Iris pigment epithelial cell (primary cell): Measurements from ENCODE around the gene C3orf20.

Source experiments
- DNase-seq: peaks from one replicate; pipeline ENCODE4 v3.0.0-alpha.2; 2011; ENCODE audit warnings: low read depth

The C3orf20 gene

DNA sequence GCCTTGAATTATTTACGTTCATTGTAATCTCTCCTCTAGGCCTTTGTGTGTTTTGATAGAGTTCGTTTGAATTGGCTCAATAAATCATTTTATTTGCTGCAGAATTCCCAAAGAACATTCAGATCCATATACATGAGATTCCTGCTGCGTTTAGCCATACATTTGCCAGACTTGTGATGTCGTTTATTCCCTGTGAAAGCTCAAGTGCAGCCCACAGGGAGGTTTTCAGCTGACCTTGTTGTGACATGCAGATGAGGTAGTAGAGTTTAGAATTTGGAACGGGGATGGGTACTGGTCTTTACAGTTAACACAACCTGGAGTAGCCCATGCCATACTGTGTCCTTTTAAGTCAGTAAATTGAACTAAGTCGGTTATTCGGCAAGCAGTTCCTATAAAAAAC lies at the start of gene C3orf20:
C3orf20 (plus strand) TSS at position 301 of the 400 bp plus-strand sequence. CDS start 7,573 bp downstream, outside the sequence.
- no peak for DNase-seq

DNA sequence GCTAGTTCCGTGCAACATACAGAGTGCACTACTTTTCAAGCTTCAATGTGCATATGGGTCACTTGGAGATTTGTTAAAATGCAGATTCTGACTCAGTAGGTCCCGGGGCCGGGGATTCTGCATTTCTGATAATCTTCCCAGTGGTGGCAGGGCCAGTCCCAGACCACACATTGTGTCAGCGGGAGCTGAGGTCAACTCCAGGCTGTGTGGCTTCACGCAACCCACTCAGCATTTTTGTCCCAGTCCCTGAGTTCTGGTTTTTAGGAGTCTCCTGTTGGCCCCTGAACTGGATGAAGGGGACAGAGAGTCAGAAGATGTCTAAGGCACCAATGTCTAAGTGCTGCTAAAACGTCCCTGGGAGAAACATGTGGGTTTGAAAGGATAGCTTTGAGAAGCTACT lies 49.5 kb upstream of the C3orf20 start:
- DNase-seq = no peak

DNA sequence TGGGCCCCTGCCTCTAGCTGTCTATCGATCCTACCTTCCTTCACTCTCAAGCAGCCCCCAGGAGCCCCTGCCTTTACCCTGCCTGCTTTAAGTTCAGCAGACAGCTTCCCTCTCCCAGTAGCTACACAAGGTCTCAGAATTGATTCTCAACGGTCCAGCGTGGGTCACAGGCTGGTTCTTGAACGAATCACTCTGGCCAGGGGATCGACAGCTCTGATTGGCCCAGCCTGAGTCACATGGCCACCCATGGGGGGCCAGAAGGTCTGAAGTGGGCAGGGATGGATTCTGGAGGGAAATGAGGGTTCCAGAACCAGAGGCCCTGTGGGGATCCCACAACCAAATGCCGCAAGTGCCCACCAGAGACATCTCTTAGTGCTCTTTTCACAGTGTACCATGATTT lies 47.1 kb upstream of the C3orf20 start:
- no peak for DNase-seq

DNA sequence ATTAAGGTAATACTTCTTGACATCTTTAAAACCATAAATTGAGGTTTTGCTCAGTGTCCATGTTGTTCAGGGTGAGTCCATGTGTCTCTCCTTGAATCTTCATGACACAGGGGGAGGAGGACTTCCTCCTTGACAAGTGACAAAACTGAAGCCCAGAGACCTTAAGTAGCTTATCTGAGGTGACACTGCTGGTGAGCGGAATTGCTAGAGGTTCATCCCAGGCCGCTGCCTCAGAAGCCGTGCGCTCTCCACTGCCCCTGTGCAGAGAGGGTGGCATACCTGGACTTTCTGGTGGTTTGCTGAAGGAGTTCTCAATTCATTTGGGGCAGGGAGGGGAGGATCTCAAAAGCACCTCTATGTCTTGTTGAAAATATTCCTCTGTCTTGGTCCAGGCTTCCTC lies 46.5 kb upstream of the C3orf20 start:
- DNase-seq = no peak

DNA sequence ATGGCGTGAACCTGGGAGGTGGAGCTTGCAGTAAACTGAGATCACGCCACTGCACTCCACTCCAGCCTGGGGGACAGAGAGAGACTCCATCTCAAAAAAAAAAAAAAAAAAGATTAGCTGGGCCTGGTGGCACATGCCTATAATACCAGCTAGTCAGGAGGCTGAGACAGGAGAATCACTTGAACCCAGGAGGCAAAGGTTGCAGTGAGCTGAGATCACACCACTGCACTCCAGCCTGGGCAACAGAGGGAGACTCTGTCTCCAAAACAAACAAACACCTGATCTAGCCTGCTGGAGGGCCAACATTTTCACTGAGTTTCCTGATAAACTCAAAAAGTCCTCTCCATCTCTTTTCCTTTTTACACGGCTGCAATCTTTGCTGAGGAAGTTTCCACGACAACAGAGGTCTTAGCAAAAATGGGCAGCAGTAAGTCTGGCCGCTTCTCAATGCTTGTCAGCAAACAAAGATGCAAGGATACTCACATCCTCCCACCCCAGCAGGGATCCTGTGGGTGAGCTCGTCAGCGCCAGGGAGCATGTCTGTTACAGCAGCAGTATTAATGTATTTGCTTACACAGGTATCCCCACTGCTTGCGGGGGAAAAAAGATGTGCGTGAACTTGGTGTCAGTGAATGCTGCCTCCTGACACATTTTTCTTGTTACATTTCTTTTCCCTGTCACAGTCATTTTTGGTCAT lies 44.4 kb upstream of the C3orf20 start:
- no peak for DNase-seq

DNA sequence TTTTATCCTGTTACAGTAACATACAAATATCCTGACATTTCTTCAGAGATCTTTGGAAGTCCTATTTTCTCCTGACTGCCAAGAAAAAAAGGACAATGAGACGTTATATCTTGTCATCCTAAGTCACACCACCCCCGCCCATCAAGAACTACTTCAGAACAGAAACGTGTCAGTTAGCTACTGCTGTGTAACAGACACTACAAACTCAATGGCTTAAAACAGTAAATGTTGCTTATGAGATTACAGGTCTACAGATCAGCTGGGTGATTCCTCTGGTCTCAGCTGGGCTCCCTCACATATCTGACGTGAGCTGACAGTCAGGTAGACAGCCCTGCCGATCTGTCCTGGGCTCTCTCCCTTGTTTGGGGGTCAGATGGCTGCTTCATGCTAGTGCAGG lies 43.8 kb upstream of the C3orf20 start:
- DNase-seq = no peak

DNA sequence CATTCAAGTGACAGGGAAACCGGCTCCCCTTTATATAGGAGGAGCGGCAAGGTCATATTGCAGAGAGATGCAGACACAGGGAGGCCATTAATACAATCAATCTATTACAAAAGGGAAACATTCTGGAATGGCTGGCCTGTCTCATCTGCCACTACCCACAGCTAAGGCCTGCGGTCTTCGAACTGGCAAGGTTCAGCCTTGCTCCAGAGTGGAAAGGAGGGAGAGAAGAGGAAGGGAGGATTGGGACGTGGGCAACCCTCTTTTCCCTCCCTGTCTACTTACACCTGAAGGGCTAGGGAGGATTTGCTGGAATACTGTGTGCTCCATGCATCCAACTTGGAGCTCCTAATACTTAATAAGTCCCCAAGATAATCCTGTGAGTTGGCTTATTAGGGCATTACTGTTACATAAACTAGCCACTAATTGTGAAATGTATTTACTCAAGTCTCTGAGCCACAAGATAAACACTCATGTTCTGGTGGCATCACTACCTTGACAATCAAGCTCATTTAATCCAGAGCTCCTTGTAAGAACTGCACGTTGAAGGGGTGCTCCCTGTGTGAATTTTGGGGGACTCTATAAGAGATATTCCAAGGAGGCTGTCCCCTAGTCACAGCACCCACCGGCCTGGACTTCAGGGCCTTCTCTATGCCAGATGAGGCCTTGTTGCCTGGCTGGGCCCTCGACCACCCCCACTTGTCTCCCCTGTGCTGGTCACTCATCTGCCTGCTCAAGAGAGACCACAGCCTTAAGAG lies 43.1 kb upstream of the C3orf20 start:
- no peak for DNase-seq

DNA sequence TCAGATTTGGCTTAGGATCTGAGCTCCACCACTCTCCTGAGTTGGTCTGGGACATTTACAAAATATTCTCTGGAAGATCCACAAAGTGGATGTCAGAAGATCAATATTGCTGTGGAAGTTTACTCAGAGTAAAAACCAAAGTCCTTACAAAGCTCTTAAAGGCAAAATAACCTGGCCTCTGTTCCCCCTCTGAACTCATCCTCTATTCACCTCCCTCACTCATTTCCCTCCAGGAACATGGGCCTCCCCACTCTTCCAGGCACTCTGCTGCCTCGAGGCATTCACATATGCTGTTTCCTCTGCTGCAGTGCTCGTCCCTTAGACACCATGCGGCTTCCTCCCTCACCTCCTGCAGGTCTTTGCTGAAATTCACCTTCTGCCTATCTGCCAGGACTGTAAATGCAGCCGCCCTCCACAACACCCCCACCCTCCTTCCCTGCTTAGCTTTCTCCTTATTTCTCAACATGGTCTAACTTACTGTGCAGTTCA lies 42.5 kb upstream of the C3orf20 start:
- no peak for DNase-seq

DNA sequence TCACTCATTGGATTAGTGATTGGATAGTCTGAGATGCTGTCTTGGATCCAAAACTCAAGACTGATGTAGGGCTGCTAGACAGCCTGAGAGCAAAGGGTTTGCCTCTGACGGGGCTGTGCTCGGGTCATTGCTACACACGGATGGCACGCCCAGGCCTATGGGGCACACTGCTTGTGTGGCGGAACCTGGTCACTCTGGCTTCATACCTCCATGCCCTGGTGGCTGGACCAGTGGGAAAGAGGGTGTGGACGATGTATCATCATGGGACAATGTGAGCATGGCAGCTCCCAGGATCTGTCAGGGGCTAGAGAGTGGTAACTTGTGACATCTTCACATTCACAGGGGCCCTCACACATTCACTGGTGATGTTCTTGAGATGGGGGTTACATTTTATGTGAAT lies 41.5 kb upstream of the C3orf20 start:
- no peak for DNase-seq

DNA sequence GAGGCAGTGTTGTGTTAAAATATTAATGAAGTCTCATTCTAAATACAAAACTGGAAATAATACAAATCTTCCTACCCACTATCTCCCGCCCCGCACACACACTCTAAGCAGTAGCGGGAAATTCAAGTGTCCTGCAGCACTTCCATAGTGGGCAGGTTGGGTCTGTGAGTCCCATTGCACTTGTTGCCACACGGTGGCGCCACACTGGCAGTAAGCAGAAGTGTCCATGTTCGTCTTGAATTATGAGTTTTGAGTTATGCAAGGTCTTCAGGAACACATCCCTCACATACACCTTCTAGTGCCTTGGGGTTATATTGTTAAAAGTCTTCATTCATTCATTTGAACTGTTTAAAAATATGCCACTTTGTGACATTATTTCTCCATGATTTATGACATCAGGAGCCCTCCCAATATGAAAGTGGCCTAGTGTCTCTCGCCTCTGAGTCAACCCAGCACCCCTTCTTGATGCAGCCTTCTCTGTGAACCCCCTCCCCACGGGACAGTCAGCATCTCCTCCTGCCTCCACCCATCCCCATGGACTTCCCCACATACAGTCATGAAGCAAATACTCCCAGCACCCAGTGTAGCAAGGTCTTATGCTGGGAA lies 41.0 kb upstream of the C3orf20 start:
- peak; percentile 80 for DNase-seq

DNA sequence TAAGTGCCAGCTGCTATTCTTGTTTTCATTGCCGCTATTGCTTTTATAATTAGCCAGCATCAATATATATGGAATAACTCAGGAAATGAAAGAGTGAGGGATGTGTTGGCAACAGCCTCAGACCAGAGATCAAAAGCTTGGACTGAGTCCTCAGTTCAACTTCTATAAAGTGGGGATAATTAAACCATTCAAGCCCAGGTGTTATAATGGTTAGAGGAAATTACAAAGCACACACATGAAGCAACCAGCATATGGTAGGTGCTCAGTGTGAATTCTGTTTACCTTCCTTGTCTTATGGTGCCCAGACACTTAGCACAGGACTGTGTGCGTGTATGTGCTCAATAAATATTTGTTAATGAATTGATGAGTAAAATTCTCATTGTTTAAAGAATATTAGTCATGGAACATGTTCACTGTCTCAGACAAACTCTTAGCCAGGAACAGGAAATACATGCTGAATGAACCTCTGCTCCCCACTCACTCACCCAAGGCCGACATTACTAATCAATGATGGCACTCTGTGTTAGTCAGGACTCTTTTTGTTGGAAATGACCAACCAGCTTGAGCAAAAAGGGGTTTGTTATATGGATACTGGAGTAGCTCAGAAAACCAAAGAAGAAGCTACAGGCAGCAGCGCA lies 40.1 kb upstream of the C3orf20 start:
- peak; percentile 40 for DNase-seq

DNA sequence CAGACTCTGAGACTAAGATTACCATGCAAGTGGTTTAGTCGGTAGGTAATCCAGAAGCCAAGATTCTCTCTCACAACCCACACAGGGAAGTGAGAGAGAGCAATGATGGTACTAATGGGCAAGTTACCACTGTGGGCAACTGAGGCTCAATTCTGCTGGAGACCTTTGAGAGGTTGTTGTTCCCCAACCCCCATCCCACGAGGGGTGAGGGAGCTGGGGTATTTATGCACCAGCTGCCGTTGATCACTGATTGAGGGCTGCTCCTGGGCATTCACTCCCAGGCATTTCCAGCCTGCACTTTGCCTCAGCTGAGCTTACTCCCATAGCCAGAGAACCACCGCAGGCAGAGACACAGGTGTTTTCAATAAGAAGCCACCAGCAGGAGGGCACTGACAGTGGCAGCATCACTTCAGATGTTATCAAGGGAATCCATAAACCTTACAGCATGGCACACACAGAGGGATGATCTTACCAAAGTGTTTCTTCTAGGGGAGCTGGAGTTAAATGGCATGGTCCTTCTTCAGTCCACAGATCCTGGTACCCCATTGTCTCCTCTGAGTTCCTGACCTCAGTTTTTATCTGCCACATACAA lies 38.3 kb upstream of the C3orf20 start:
- DNase-seq = no peak

DNA sequence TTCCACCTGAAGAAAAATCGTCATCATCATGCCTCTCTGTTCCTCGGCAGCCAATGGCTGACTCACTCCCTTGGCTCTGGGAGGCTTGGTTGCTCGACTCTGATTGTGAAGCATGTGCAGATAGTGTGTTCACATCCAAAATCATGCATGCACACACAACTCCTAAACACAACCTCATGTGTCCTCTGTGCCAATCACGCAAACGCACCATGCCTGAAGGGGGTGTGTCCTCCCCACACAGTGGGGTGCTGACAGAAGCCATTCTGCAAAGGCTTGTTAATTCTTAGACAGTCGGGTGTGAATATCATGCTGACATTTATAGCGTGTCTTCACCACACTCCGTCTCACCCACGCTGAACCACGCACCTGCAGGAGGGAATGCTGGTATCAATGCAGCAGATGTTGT lies 34.8 kb upstream of the C3orf20 start:
- DNase-seq = peak; percentile 36

DNA sequence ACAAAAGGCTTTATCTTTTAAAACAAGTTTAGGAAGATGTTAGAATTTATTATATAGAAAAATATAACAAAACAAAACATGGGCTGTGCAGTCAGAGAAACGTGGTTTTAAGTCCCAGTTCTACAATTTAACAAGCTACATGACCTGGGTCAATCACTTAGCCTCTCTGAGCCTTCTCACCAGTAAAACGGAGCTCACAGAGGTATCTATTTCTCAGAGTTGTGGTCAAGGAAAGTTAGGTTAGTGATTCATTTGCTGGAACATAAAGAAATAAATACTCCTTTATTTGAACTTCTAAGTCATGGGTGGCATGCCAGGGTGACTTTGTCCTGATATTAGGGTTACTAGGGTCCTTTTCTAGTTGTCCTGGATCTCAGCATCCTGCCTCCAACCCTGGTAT lies 34.2 kb upstream of the C3orf20 start:
- DNase-seq = no peak

DNA sequence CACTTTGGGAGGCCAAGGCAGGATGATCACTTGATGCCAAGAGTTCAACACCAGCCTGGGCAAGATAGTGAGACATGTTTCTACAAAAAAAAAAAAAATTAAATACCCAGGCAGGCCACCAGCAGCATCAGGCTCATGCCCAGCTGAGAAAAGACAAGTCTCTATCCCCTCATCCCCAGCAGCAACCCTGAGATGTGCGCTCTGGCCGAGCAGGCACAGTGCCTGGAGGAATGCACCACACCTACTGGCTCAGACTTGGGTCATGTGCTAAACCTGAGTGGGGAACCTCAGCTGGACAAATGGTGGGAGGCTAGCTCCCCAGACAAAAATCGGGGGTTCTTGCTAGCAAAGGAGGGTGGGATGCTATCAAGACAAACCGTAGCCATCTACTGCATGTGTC lies 33.6 kb upstream of the C3orf20 start:
- DNase-seq = no peak

DNA sequence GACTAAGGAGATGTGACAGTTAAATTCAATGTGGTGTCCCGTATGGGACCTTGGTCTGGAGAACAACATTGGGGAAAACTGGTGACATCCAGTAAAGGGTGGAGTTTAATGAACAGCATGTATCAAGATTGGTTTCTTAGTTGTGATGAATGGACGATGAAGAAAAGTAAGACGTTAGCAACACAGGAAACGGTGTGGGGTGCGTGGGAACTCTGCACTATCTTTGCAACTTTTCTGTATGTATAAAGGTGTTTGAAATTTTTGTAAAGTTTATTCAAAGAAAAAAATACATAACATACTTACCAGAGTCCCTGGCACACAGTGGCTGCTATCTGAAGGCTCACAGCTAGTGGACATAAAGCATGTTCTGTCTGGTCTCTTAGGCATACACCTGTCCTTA lies 29.5 kb upstream of the C3orf20 start:
- no peak for DNase-seq

DNA sequence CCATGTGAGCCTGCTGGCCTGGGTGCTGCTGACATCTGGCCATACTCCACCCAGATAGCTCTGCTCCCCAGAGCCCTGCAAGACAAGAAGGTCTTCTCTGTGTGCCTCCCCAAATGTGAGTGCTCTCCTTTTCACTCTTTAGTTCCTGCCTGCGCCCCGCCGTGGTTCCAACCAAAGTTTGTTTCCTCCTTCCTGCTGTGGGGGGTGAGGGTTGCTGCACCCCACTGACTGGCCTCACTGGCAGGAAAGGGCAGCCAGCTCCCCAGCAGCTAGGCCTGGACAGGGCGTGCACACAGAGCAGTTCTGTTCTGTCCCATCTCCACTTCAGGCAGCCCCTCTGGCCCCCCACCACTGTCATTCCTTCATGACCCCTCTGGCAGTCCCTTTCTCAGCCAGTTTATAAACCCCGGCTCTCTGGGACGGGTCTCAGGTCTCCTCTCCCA lies 28.8 kb upstream of the C3orf20 start:
- DNase-seq = no peak

DNA sequence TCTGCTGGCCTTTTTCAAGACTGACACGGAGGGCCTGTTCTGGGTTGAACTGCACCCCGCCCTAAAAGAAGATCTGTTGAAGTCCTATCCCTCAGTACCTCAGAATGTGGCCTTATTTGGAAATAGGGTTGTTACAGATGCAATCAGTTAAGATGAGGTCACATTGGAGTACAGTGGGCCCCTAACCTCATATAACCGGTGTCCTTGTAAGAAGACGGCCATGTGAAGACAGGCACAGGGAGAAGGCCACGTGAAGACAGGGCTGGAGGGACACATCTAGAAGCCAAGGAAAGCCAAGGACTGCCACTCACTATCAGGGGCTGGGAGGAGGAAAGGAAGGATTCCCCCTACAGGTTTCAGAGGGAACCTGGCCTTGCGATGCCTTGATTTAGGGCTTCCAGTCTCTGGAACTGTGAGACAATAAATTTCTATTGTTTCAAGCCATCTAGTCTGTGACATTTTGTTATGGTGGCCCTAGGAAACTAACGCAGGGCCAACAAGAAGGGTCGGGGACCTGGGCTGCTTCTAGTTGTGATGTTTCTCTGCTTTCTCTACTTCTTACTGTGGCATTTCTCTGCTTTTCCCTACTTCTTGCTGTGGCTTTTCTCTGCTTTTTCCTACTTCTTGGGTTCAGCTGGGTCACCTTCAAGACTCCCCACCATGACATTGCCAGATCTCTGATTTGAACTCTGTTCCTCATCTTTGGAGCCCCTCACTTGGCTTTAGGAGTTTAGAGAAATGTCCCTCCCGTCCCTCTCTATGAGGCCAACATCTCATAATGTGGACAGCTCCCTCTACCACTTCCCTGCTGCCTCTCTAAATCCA lies 28.1 kb upstream of the C3orf20 start:
- no peak for DNase-seq

DNA sequence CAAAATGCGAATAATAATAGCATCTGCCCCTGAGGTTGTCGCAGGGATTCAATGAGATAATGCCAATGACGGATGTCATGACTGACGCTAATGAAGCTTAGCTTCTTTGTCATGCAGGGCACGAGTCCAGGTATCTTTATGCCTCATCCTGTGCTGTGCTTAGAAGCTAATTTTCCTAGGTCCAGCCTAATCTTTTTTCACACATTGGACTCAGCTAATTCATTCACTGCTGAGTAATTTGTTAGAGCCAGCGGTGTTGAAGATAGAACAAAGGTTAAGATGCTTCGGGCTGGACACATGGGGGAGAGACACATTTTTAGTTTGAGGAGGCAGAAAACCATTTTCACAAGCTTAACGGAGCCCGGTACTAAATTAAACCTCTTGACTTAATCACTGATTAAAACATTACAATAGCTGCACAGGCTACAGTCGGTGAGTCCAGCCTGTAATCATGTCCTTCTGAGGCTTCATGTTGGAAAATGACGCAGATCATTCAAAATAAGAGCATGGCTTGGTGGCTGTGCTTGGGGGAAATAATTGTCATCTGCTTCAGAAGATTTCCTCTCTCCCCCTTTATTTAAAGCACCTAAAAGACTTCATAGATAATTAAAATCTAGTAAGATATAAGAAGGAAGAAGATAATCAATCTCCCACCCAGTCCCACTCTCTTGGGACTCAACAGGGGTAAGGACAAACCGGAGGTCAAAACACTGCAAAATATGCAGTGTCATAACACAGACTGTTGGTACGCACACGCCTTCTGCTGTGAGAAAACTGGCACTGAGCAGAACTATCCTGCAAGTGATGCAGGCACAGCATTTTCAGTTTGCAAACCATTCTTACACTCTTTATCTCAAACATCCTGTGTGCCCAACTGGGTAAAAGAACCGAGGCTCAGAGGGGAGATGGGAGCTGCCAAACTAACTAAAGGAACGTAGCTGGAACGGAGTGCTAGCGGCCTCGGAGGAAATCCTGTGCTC lies 26.7 kb upstream of the C3orf20 start:
- DNase-seq = no peak

DNA sequence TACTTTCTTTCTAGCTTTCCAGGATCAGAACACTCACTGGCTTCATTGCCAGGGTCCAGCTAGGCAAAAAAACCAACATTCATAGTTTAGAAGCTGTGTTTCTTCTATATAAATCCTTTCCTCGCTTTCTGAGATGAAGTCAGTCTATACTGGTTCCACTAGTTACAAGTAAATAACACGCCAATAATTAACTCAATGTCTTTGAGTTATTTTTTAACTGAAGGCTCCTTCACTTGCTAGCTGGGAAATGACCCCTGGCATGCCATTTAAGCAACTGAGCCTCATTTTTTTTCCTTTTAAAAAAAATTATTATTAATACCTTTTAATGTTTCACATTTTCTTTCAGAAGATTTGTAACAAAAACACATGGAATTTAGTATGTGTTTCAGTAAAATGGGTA lies 25.5 kb upstream of the C3orf20 start:
- no peak for DNase-seq
